Measurements from ENCODE around the gene ZEB1. TPM values are rescaled to one million over a fixed set of nuclear protein-coding genes. Genes with fewer than 3 reads are reported as not detected.

ZEB1 gene
- 10 to 100 TPM; 37.3 to 38.0 TPM for total RNA-seq
- polyA plus RNA-seq: 34.7 TPM

DNA sequence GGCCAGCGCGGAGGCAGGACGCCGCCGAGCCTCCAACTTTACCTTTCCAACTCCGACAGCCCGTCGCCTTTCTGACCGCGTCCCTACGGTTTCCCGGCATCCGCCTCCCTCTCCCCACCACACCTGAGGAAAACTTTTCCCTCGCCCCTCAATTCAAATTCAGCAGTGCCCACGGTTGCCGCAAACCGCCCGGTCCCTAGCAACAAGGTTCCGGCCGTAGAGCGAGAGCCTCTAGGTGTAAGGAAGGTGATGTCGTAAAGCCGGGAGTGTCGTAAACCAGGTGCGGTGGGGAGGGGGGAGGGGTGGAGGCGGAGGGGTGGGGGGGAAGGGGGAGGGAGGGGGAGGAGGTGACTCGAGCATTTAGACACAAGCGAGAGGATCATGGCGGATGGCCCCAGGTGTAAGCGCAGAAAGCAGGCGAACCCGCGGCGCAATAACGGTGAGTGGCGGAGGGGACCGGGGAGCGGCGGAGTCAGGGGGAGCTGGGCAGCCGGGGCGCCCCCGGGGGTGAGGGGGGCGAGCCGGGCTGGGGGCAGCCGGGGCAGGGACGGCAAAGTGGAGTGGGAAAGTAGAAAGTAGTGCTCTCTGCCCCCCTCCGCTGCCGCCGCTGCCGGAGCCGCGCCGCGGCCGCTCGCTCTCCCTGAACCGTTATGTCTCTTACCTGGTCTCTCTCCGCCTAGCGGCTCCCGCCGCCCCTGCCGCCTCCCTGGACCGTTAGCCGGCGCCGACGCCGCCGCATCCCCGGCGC, at the start of gene ZEB1:
Gene ZEB1 (plus strand): TSS at position 363 of the 748 bp plus-strand sequence. CDS start 19 bp downstream, at position 382.
- ChIA-PET CTCF (no interaction called here), POLR2A (interaction anchor here (1.4 to 1.6 kb wide), 2 partner anchors 287 to 535 kb away, joined by 3 to 4 read pairs; partner anchors contain the start of gene ZNF438)
- Mint-ChIP-seq H3K27me3 (peaks cover 0 to 4% of the 10 kb centered on the region in 2 donors), H3K4me3 (peak within 1 kb of the TSS; percentile 92 to 99 (median 97)), H3K36me3 (peaks cover 0 to 14% (median 0%) of the 10 kb centered on the region in 3 donors), H3K27ac (peak within 1 kb of the TSS; percentile 90 to 100 (median 98)), H3K4me1 (peaks cover 28 to 45% (median 45%) of the 10 kb centered on the region in 3 donors), H3K9me3 (no peaks in the 10 kb centered on the region)
- DNase-seq: peak; percentile 85 to 96 (median 90)
- no peaks in the 10 kb centered on the region for H3K27me3 ChIP-seq (ENCODE audit: insufficient read depth, low read length, poor library complexity, severe bottlenecking)
- H3K36me3 ChIP-seq (ENCODE audit: insufficient read depth, low read length): no peaks in the 10 kb centered on the region
- no peaks in the 10 kb centered on the region for H3K9me3 ChIP-seq (ENCODE audit: low read length)
- peak within 1 kb of the TSS; percentile 89 for H3K4me3 ChIP-seq (ENCODE audit: low read length)
- peak within 1 kb of the TSS; percentile 77 for H3K27ac ChIP-seq (ENCODE audit: low read depth, low read length)
- peaks cover 35% of the 10 kb centered on the region for H3K4me1 ChIP-seq (ENCODE audit: insufficient read depth, low read length)

DNA sequence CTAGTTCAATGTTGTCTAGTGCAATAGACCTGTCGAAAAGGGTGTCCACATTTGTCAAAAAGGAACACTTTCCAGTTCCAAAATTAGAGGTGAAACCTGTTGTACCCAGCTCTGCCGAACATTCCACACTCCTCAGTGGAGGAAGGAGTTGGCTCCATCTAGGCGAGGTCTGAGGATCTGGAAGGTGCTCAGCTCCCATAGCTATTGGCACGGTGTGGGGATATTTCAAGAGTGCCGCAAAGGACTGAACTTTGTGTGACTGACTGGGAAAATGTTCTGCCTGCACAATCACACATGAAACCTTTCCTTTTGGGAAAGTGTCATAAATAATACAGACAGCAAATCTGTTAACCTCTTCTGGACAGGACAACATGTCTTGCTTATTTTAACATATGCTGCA, 48.1 kb upstream of the ZEB1 start:
- Mint-ChIP-seq H3K4me1 (no peaks in the 10 kb centered on the region), H3K9me3 (peaks cover 4 to 10% (median 8%) of the 10 kb centered on the region in 5 donors), H3K36me3 (peaks cover 0 to 7% (median 0%) of the 10 kb centered on the region in 3 donors), H3K4me3 (no peak overlapping the region), H3K27ac (no peak overlapping the region), H3K27me3 (peaks cover 4 to 7% of the 10 kb centered on the region in 2 donors)
- CTCF ChIA-PET: no interaction called here
- Histone ChIP-seq H3K4me3 (ENCODE audit: low read length) (no peak overlapping the region), H3K27me3 (ENCODE audit: insufficient read depth, low read length, poor library complexity, severe bottlenecking) (no peaks in the 10 kb centered on the region), H3K27ac (ENCODE audit: low read depth, low read length) (no peak overlapping the region), H3K36me3 (ENCODE audit: insufficient read depth, low read length) (no peaks in the 10 kb centered on the region), H3K9me3 (ENCODE audit: low read length) (no peaks in the 10 kb centered on the region), H3K4me1 (ENCODE audit: insufficient read depth, low read length) (no peaks in the 10 kb centered on the region)
- no peak for DNase-seq
- POLR2A ChIA-PET: no interaction called here

DNA sequence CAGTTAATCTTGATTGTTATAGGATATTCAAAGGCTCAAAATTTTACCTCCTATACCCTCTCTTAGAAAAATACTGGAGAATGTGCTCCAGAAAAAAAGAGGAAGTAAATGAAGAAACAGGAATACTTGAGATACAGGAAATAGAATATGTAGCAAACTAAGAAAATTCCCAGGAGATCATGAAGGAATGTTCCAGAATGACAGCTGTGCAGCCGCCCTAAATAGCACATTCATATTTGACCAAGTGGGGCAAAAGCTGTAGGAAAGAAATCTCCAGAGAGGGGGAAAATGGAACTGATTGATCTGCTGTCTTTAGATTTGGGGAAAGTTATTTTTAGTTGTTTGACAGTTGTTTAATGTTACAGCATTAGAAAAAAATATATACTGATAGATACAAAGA, 46.2 kb upstream of the ZEB1 start:
- Histone ChIP-seq H3K27ac (ENCODE audit: low read depth, low read length) (no peak overlapping the region), H3K4me1 (ENCODE audit: insufficient read depth, low read length) (no peaks in the 10 kb centered on the region), H3K4me3 (ENCODE audit: low read length) (no peak overlapping the region), H3K27me3 (ENCODE audit: insufficient read depth, low read length, poor library complexity, severe bottlenecking) (no peaks in the 10 kb centered on the region), H3K9me3 (ENCODE audit: low read length) (no peaks in the 10 kb centered on the region), H3K36me3 (ENCODE audit: insufficient read depth, low read length) (no peaks in the 10 kb centered on the region)
- peaks cover 0 to 7% (median 0%) of the 10 kb centered on the region in 3 donors for H3K36me3 Mint-ChIP-seq
- H3K27me3 Mint-ChIP-seq: peaks cover 4 to 7% of the 10 kb centered on the region in 2 donors
- H3K4me3 Mint-ChIP-seq: no peak overlapping the region
- peaks cover 4 to 10% (median 8%) of the 10 kb centered on the region in 5 donors for H3K9me3 Mint-ChIP-seq
- H3K27ac Mint-ChIP-seq: no peak overlapping the region
- no peak for DNase-seq
- CTCF ChIA-PET: no interaction called here
- H3K4me1 Mint-ChIP-seq: no peaks in the 10 kb centered on the region
- POLR2A ChIA-PET: no interaction called here

DNA sequence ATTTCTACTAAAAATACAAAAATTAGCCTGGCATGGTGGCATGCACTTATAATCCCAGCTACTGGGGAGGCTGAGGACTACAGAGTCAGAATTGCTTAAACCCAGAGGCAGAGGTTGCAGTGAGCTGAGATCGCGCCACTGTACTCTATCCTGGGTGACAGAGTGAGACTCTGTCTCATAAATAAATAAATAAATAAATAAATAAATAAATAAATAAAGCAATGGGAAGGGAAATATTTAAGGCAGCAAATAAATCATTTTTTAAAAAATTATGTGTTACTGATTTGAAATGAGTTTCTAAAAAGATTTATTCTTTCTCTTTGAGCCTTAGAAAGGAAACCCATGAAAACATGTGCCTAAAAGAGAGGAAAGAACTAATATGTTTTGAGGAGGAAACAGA, 45.2 kb upstream of the ZEB1 start:
- H3K9me3 Mint-ChIP-seq: peaks cover 4 to 10% (median 8%) of the 10 kb centered on the region in 5 donors
- POLR2A ChIA-PET: no interaction called here
- no peaks in the 10 kb centered on the region for H3K4me1 Mint-ChIP-seq
- Histone ChIP-seq H3K4me3 (ENCODE audit: low read length) (no peak overlapping the region), H3K36me3 (ENCODE audit: insufficient read depth, low read length) (no peaks in the 10 kb centered on the region), H3K4me1 (ENCODE audit: insufficient read depth, low read length) (no peaks in the 10 kb centered on the region), H3K27me3 (ENCODE audit: insufficient read depth, low read length, poor library complexity, severe bottlenecking) (no peaks in the 10 kb centered on the region), H3K9me3 (ENCODE audit: low read length) (no peaks in the 10 kb centered on the region), H3K27ac (ENCODE audit: low read depth, low read length) (no peak overlapping the region)
- peaks cover 0 to 7% (median 0%) of the 10 kb centered on the region in 3 donors for H3K36me3 Mint-ChIP-seq
- CTCF ChIA-PET: no interaction called here
- H3K27me3 Mint-ChIP-seq: peaks cover 4% of the 10 kb centered on the region in 2 donors
- no peak overlapping the region for H3K27ac Mint-ChIP-seq
- DNase-seq: no peak
- H3K4me3 Mint-ChIP-seq: no peak overlapping the region

DNA sequence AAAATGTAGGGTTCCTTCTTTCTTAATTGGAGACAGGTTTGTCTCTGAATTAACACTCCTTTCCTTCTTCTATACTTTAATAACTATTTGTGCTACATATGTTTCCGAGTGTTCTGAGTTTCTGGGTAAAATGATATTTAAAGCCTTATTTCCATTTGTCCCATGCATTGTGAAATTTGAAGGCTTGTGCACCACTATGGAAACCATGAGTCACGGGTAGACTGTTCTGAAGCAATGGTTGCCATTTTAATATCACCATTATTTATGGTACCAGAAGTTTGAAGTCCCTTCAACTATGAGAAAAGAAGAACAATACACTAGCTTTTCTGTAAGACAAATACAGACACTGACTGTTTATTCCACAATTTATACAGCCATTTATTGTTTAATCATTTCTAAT, 44.7 kb upstream of the ZEB1 start:
- Mint-ChIP-seq H3K27ac (no peak overlapping the region), H3K36me3 (peaks cover 0 to 7% (median 0%) of the 10 kb centered on the region in 3 donors), H3K4me1 (no peaks in the 10 kb centered on the region), H3K27me3 (peaks cover 4 to 9% of the 10 kb centered on the region in 2 donors), H3K4me3 (no peak overlapping the region), H3K9me3 (peaks cover 4 to 10% (median 8%) of the 10 kb centered on the region in 5 donors)
- Histone ChIP-seq H3K27ac (ENCODE audit: low read depth, low read length) (no peak overlapping the region), H3K4me1 (ENCODE audit: insufficient read depth, low read length) (no peaks in the 10 kb centered on the region), H3K27me3 (ENCODE audit: insufficient read depth, low read length, poor library complexity, severe bottlenecking) (no peaks in the 10 kb centered on the region), H3K36me3 (ENCODE audit: insufficient read depth, low read length) (no peaks in the 10 kb centered on the region), H3K9me3 (ENCODE audit: low read length) (no peaks in the 10 kb centered on the region), H3K4me3 (ENCODE audit: low read length) (no peak overlapping the region)
- CTCF ChIA-PET: no interaction called here
- POLR2A ChIA-PET: no interaction called here
- no peak for DNase-seq

DNA sequence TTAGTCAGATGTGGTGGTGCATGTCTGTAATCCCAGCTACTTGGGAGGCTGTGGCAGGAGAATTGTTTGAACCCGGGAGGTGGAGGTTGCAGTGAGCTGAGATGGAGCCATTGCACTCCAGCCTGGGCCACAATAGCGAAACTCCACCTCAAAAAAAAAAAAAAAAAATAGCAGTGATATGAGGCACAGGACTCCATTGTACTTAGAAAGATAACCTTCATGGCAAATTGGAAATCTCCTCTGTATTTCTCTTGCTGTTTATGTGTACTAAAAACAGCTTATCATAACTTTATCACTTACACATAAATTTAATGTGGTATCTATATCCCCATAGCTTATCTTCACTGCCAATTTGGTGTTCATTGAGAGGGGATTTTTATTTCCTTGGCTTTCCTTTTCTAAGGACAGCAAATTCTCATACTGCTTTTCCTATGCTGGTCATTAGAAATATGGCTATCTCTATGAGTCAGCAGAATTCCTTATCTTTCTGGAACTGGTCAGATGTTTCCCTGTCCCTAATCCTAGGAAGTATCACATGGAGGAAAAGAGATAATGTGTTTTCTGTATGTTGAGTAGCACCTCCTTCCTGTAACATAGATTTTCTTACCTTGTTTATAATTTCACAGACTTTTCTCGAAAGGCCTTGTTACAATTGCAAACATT, 40.6 kb upstream of the ZEB1 start:
- Mint-ChIP-seq H3K36me3 (no peaks in the 10 kb centered on the region), H3K4me1 (no peaks in the 10 kb centered on the region), H3K27me3 (peaks cover 5 to 21% of the 10 kb centered on the region in 2 donors), H3K9me3 (peaks cover 0 to 15% (median 6%) of the 10 kb centered on the region in 5 donors), H3K27ac (no peak overlapping the region), H3K4me3 (no peak overlapping the region)
- Histone ChIP-seq H3K4me1 (ENCODE audit: insufficient read depth, low read length) (no peaks in the 10 kb centered on the region), H3K27me3 (ENCODE audit: insufficient read depth, low read length, poor library complexity, severe bottlenecking) (no peaks in the 10 kb centered on the region), H3K36me3 (ENCODE audit: insufficient read depth, low read length) (no peaks in the 10 kb centered on the region), H3K4me3 (ENCODE audit: low read length) (no peak overlapping the region), H3K27ac (ENCODE audit: low read depth, low read length) (no peak overlapping the region), H3K9me3 (ENCODE audit: low read length) (no peaks in the 10 kb centered on the region)
- no peak for DNase-seq
- CTCF ChIA-PET: no interaction called here
- POLR2A ChIA-PET: no interaction called here

DNA sequence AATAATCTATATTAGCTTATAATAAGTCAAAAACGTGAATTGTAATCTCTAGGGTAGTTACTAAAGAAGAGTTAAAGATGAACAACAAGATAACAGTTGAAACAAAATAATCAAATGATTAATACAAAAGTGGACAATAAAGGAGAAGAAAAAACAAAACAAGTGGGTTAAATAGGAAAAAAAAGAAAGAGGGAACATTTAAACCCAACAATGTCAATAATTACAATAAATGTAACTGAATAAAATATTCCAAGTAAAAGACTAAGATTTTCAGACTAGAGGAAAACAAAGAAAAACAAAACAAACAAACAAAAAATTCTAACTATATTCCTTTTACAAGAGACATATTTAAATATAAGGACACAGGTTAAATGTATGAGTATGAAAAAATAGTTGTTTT, 38.0 kb upstream of the ZEB1 start:
- Mint-ChIP-seq H3K36me3 (no peaks in the 10 kb centered on the region), H3K27ac (no peak overlapping the region), H3K9me3 (peaks cover 0 to 15% (median 6%) of the 10 kb centered on the region in 5 donors), H3K27me3 (peaks cover 5 to 29% of the 10 kb centered on the region in 2 donors), H3K4me1 (no peaks in the 10 kb centered on the region), H3K4me3 (no peak overlapping the region)
- Histone ChIP-seq H3K4me1 (ENCODE audit: insufficient read depth, low read length) (no peaks in the 10 kb centered on the region), H3K4me3 (ENCODE audit: low read length) (no peak overlapping the region), H3K36me3 (ENCODE audit: insufficient read depth, low read length) (no peaks in the 10 kb centered on the region), H3K9me3 (ENCODE audit: low read length) (no peaks in the 10 kb centered on the region), H3K27ac (ENCODE audit: low read depth, low read length) (no peak overlapping the region), H3K27me3 (ENCODE audit: insufficient read depth, low read length, poor library complexity, severe bottlenecking) (no peaks in the 10 kb centered on the region)
- POLR2A ChIA-PET: no interaction called here
- no peak for DNase-seq
- CTCF ChIA-PET: no interaction called here

DNA sequence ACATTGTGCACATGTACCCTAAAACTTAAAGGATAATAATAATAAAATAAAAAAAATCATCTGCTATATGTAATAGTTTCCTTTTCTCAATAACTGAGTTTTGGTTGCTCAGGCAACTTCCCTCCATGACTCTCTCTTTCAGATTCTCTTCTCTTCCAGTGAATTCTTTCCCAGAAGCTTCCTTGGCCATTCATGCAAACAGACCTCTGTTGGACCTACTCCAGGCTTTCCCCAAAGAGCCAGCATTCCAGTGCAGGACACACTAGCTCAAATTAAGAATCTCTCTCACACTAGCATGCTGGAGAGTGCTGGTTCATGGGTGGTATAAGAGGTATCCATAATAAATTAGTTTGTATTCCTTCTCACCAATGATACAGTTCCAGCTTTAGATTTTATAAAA, 31.0 kb upstream of the ZEB1 start:
- Histone ChIP-seq H3K9me3 (ENCODE audit: low read length) (no peaks in the 10 kb centered on the region), H3K27me3 (ENCODE audit: insufficient read depth, low read length, poor library complexity, severe bottlenecking) (no peaks in the 10 kb centered on the region), H3K36me3 (ENCODE audit: insufficient read depth, low read length) (no peaks in the 10 kb centered on the region), H3K4me3 (ENCODE audit: low read length) (no peak overlapping the region), H3K4me1 (ENCODE audit: insufficient read depth, low read length) (no peaks in the 10 kb centered on the region), H3K27ac (ENCODE audit: low read depth, low read length) (no peak overlapping the region)
- peaks cover 0 to 4% (median 0%) of the 10 kb centered on the region in 5 donors for H3K9me3 Mint-ChIP-seq
- no peaks in the 10 kb centered on the region for H3K4me1 Mint-ChIP-seq
- H3K36me3 Mint-ChIP-seq: peaks cover 0 to 3% (median 0%) of the 10 kb centered on the region in 3 donors
- no peak overlapping the region for H3K27ac Mint-ChIP-seq
- H3K27me3 Mint-ChIP-seq: peaks cover 2 to 12% of the 10 kb centered on the region in 2 donors
- H3K4me3 Mint-ChIP-seq: no peak overlapping the region
- ChIA-PET POLR2A (no interaction called here), CTCF (no interaction called here)
- DNase-seq: no peak

Data from CD8-positive, alpha-beta memory T cell (primary cell).